Measurements from ENCODE around the gene CCDC14. TPM values are rescaled to one million over a fixed set of nuclear protein-coding genes. Genes with fewer than 3 reads are reported as not detected.
"Not testable (repeated sequence)": the region's sequence is repeated elsewhere in the genome, so short reads cannot be mapped to it uniquely, and the experiment has no call there.

CCDC14 gene
- polyA plus RNA-seq, 1 experiment = 163 TPM

DNA sequence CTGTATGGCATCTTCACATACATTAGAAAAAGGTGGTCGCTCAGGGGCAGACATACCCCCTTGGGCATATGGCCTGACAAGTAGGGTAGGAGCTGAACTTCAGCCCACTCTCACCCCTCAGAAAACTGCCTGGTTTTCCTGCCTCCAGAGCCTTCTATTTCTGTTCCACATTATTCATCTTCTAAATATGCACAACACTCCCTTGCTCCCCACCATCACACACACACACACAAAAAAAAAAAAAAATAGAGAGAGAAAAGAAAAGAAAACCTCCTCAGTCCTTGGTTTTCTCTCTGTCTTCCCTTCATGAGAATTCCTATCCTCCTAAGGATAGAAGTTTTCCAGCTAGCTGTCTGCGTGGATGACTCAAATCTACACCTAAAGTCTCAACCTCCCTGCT lies 36.5 kb upstream of the CCDC14 start:
- H3K4me3 ChIP-seq (ENCODE audit: low read depth, low read length) = no peak overlapping the region
- ChIA-PET CTCF (no interaction called here), POLR2A (no interaction called here)
- TF ChIP-seq, protein P1, sequence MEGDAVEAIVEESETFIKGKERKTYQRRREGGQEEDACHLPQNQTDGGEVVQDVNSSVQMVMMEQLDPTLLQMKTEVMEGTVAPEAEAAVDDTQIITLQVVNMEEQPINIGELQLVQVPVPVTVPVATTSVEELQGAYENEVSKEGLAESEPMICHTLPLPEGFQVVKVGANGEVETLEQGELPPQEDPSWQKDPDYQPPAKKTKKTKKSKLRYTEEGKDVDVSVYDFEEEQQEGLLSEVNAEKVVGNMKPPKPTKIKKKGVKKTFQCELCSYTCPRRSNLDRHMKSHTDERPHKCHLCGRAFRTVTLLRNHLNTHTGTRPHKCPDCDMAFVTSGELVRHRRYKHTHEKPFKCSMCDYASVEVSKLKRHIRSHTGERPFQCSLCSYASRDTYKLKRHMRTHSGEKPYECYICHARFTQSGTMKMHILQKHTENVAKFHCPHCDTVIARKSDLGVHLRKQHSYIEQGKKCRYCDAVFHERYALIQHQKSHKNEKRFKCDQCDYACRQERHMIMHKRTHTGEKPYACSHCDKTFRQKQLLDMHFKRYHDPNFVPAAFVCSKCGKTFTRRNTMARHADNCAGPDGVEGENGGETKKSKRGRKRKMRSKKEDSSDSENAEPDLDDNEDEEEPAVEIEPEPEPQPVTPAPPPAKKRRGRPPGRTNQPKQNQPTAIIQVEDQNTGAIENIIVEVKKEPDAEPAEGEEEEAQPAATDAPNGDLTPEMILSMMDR (IDR thresholded peaks at IDR 0.05; ENCODE audit: low read depth, low read length) = no peak
- peaks cover 27% of the 10 kb centered on the region for H3K27me3 ChIP-seq (ENCODE audit: control insufficient read depth, insufficient read depth, low read length)
- DNase-seq (ENCODE audit: low read depth, low spot score) = no peak
- no peak overlapping the region for H3K27ac ChIP-seq (ENCODE audit: low read depth, low read length)
- H3K9me3 ChIP-seq (ENCODE audit: control insufficient read depth, insufficient read depth, low read length) = no peaks in the 10 kb centered on the region

DNA sequence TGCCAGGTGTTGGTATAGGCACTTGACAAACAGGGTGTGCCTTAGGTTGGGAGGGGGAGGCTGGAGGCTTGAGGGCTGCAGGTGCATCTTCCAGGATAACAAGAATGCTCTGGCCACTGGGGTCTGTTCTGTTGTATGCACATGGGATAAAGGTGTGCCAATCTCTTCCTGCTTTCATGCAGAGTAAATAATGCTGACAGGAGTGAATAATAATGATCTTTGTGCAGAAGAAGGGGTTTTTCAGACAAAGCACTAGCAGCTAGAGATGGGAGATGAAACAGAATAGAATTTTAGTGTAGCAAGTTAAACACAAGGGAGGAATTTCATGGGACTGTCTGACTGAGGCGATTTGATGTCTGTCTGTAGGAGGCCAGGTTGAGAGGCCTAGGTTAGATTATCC lies 32.8 kb upstream of the CCDC14 start:
- DNase-seq (ENCODE audit: low read depth, low spot score) = no peak
- Histone ChIP-seq H3K27ac (ENCODE audit: low read depth, low read length) (no peak overlapping the region), H3K4me3 (ENCODE audit: low read depth, low read length) (no peak overlapping the region), H3K27me3 (ENCODE audit: control insufficient read depth, insufficient read depth, low read length) (peaks cover 46% of the 10 kb centered on the region), H3K9me3 (ENCODE audit: control insufficient read depth, insufficient read depth, low read length) (no peaks in the 10 kb centered on the region)
- TF ChIP-seq, protein P1 (IDR thresholded peaks at IDR 0.05; ENCODE audit: low read depth, low read length) = no peak
- POLR2A ChIA-PET = no interaction called here
- CTCF ChIA-PET = no interaction called here

DNA sequence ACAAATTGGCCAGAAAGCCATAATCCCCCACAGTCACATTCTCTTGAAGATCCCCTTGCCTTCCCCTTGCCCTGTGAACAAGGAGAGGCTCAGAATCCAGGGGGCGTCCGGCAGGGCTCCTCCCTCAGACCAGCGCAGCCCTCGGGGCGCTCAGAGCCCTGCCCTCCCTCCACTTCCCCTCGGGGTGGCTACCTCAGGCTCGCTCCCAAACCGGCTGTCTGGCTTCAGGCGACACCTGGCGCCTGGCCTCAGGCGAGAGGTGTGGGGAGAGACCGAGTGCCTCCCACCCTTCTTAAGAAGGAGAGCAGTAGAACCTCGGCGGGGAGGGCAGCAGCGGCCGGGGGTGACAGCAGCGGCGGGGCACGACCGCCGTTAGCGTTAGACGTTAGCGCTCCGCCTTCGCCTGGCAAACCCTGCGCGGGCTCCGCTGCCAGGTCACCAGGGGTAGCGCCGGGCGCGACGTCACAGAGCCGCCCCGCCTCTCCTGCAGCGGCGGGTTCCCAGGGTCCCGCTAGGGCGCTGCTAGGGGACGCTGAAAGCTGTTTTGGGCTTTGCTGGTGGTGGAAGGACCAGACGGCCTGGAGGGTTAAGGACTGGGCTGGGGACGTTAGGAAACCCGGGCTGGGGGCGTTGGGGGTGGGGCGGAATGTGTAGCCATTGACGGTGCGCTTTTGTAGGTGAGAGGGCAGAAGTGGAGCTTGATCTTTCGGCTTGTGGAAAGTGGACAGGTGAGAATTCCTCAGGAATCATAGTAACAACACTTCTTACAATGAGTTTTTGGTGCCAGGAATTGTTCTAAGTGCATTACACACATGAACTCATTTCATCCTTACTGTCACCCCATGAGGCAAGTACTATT lies 30.9 kb upstream of the CCDC14 start, which contains the start of gene ROPN1:
ROPN1 (minus strand) TSS at position 395 of the 859 bp plus-strand sequence. CDS start 11,643 bp downstream, outside the sequence.
- POLR2A ChIA-PET = interaction anchor here (0.7 kb wide), 1 partner anchor 1186 kb away, joined by 5 read pairs; no protein-coding TSS in a partner anchor
- DNase-seq (ENCODE audit: low read depth, low spot score); H3K4me3 ChIP-seq (ENCODE audit: low read depth, low read length); H3K9me3 ChIP-seq (ENCODE audit: control insufficient read depth, insufficient read depth, low read length); CTCF ChIA-PET; H3K27ac ChIP-seq (ENCODE audit: low read depth, low read length): not testable (repeated sequence)
- H3K27me3 ChIP-seq (ENCODE audit: control insufficient read depth, insufficient read depth, low read length) = peaks cover 49% of the 10 kb centered on the region

DNA sequence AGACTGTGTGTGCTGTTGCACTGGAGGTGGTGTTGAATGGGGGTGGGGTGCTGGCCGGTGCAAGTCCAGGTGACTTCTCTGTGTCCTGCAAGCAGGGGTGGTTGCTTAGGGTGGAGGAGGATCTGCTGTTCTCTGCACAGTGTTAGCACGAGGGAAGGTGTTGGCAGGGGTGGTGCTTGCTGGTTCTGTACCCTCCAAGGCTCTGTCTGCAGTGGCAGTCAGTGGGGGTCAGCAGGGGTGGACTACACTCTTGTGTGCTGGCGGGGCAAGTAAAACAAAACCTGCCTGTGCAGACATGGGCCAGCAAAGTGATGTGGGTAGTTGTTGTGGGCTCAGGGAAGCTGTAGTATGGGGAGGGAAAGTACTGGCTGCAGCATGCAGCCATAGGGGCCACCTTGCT lies 25.4 kb upstream of the CCDC14 start:
- H3K4me3 ChIP-seq (ENCODE audit: low read depth, low read length) = no peak overlapping the region
- ChIA-PET POLR2A (no interaction called here), CTCF (interaction anchor here (1.1 kb wide), 1 partner anchor 46 kb away, joined by 3 read pairs; the partner anchor contains the start of gene KALRN)
- no peaks in the 10 kb centered on the region for H3K9me3 ChIP-seq (ENCODE audit: control insufficient read depth, insufficient read depth, low read length)
- DNase-seq (ENCODE audit: low read depth, low spot score) = no peak
- TF ChIP-seq, protein P1 (IDR thresholded peaks at IDR 0.05; ENCODE audit: low read depth, low read length) = no peak
- H3K27me3 ChIP-seq (ENCODE audit: control insufficient read depth, insufficient read depth, low read length) = peaks cover 68% of the 10 kb centered on the region
- H3K27ac ChIP-seq (ENCODE audit: low read depth, low read length) = no peak overlapping the region

DNA sequence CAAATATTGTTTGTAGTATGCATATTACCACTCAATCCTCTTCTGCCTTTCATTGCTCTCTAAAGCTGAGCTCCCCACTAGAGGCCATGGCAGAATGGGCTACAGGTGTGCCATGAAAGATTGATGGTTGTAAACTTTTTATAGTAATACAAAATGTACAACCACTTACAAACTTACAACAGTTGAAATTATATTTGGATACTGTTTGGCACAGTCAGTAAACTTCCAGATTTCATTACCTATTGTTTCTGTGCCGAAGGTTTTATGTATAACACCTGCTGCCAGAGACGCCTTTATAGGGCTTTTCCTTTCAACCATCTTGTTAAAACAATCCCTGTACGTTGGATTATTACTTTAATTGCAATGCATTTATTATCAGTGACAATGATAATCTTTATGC lies 23.9 kb upstream of the CCDC14 start:
- Histone ChIP-seq H3K4me3 (ENCODE audit: low read depth, low read length) (no peak overlapping the region), H3K27me3 (ENCODE audit: control insufficient read depth, insufficient read depth, low read length) (peaks cover 67% of the 10 kb centered on the region), H3K27ac (ENCODE audit: low read depth, low read length) (no peak overlapping the region), H3K9me3 (ENCODE audit: control insufficient read depth, insufficient read depth, low read length) (no peaks in the 10 kb centered on the region)
- no peak for DNase-seq (ENCODE audit: low read depth, low spot score)
- ChIA-PET CTCF (interaction anchor here (1.1 kb wide), 1 partner anchor 48 kb away, joined by 3 read pairs; the partner anchor contains the start of gene KALRN), POLR2A (no interaction called here)
- TF ChIP-seq, protein P1 (IDR thresholded peaks at IDR 0.05; ENCODE audit: low read depth, low read length) = no peak

Data from AG04450 (cell line).